PC-3 (cell line): ENCODE measurements around the gene FBXO30. TPM values are rescaled to one million over a fixed set of nuclear protein-coding genes. Genes with fewer than 3 reads are reported as not detected.

ENCODE experiments used
- ATAC-seq: fragments of 200-7000 bp; cut with Tn5 transposase; 2 replicates; pipeline ENCODE4 v1.9.1; 2020; ENCODE audit warnings: mild to moderate bottlenecking, moderate library complexity
- BruUV-seq: library from RNA; stranded (reverse); fragments of 400-500 nt; replicated peaks from 2 replicates; lab custom pipeline; 2021; lab: Mats Ljungman, UMichigan
- CTCF ChIA-PET: fragments of 300-600 bp; sonication (Branson Sonifier 250); formaldehyde crosslinking; loops from one replicate; lab custom pipeline; 2022; ENCODE audit warnings: antibody characterized with exemption; lab: Charles Lee
- POLR2A ChIA-PET: fragments of 300-600 bp; sonication (Branson Sonifier 250); formaldehyde crosslinking; loops from one replicate; lab custom pipeline; 2022; ENCODE audit warnings: antibody characterized with exemption; ENCODE audit not compliant: unreplicated experiment; lab: Charles Lee
- DNase-seq: peaks from one replicate; pipeline ENCODE4 v3.0.0-alpha.2; 2015
- H2AFZ ChIP-seq: fragments of 300-600 bp; sonication (generic); 2 replicates; pipeline ENCODE4 v1.6.0; 2016; ENCODE audit warnings: antibody characterized with exemption, low read length
- H3F3A ChIP-seq: fragments of 300-600 bp; sonication (generic); one replicate; pipeline ENCODE4 v1.6.0; 2017; ENCODE audit warnings: antibody characterized with exemption, low read length, control low read depth, mild to moderate bottlenecking; ENCODE audit not compliant: unreplicated experiment
- H3K27ac ChIP-seq: fragments of 300-600 bp; sonication (generic); 2 replicates; pipeline ENCODE4 v1.5.1; 2016; ENCODE audit warnings: mild to moderate bottlenecking, low read length
- H3K27me3 ChIP-seq: fragments of 300-600 bp; sonication (generic); 2 replicates; pipeline ENCODE4 v1.6.1; 2016; ENCODE audit warnings: low read length, mixed read lengths
- H3K36me3 ChIP-seq: fragments of 300-600 bp; sonication (generic); 2 replicates; pipeline ENCODE4 v1.6.1; 2016; ENCODE audit warnings: low read depth, mixed run types, low read length, mixed read lengths
- H3K4me1 ChIP-seq: fragments of 300-600 bp; sonication (generic); 2 replicates; pipeline ENCODE4 v1.5.1; 2016; ENCODE audit warnings: low read length; ENCODE audit not compliant: insufficient read depth
- H3K4me2 ChIP-seq: fragments of 300-600 bp; sonication (generic); 2 replicates; pipeline ENCODE4 v1.6.0; 2016; ENCODE audit warnings: low read length
- H3K4me3 ChIP-seq: fragments of 300-600 bp; sonication (generic); 2 replicates; pipeline ENCODE4 v1.5.1; 2016; ENCODE audit warnings: mild to moderate bottlenecking, low read length, mixed read lengths
- H3K79me2 ChIP-seq: fragments of 300-600 bp; sonication (generic); 2 replicates; pipeline ENCODE4 v1.6.1; 2017; ENCODE audit warnings: low read length, mixed read lengths
- H3K9ac ChIP-seq: fragments of 300-600 bp; sonication (generic); 2 replicates; pipeline ENCODE4 v1.6.0; 2016; ENCODE audit warnings: mild to moderate bottlenecking, low read length
- H3K9me2 ChIP-seq: fragments of 300-600 bp; sonication (generic); replicated peaks from 2 replicates; pipeline ENCODE4 v1.6.1; 2016; ENCODE audit warnings: mixed run types, low read length, mixed read lengths
- H3K9me3 ChIP-seq: fragments of 300-600 bp; sonication (generic); 2 replicates; pipeline ENCODE4 v1.6.1; 2016; ENCODE audit warnings: low read length, mixed read lengths
- H4K20me1 ChIP-seq: fragments of 300-600 bp; sonication (generic); 2 replicates; pipeline ENCODE4 v1.6.1; 2016; ENCODE audit warnings: low read length, mixed read lengths
- CTCF ChIP-seq: fragments of 300-600 bp; sonication (generic); conservative IDR thresholded peaks from 2 replicates; pipeline ENCODE4 v1.5.1; 2017; ENCODE audit warnings: antibody characterized with exemption, low read depth, mild to moderate bottlenecking, low read length
- EZH2 ChIP-seq: fragments of 300-600 bp; sonication (generic); IDR thresholded peaks from one replicate; pipeline ENCODE4 v1.6.1; 2017; ENCODE audit warnings: antibody characterized with exemption, mild to moderate bottlenecking, low read length; ENCODE audit not compliant: unreplicated experiment
- EZH2phosphoT487 ChIP-seq: fragments of 300-600 bp; sonication (generic); IDR thresholded peaks from 2 replicates; pipeline ENCODE4 v1.6.1; 2018; ENCODE audit warnings: mild to moderate bottlenecking, antibody characterized with exemption, low read length, borderline replicate concordance
- intact Hi-C: fragments of 100-400 bp; cut with micrococcal nuclease; formaldehyde crosslinking; loops from 2 replicates; pipeline ENCODE4 v1.9.0; 2023
- total RNA-seq: library from RNA; depleted of rRNA; stranded (reverse); fragments of >200 nt; gene quantifications from 2 replicates; pipeline ENCODE4 v1.2.3, GENCODE V29; 2014

Gene FBXO30
- total RNA-seq, 1 experiment from 2014 or later, result 2.5 TPM

- Histone ChIP-seq H3K27me3 (no peaks in the 10 kb centered on the region), H3K79me2 (peaks cover 89% of the 10 kb centered on the region), H3K4me1 (peaks cover 28% of the 10 kb centered on the region), H3K27ac (no peak overlapping the region), H4K20me1 (peaks cover 34% of the 10 kb centered on the region), H3K9ac (no peak overlapping the region), H3K9me3 (no peaks in the 10 kb centered on the region), H3K36me3 (peaks cover 18% of the 10 kb centered on the region), H2AFZ (no peak overlapping the region), H3K4me2 (no peak overlapping the region), H3F3A (no peaks in the 10 kb centered on the region), H3K4me3 (no peak overlapping the region), H3K9me2 (no peaks in the 10 kb centered on the region)
- no peak for DNase-seq
- ATAC-seq, result no peak
- CTCF ChIA-PET, result no interaction called here
- POLR2A ChIA-PET, result no interaction called here
- no TSS peak for BruUV-seq
- TF ChIP-seq EZH2, result no peak
- TF ChIP-seq EZH2phosphoT487, result no peak
- no peak for TF ChIP-seq CTCF
- intact Hi-C loops, result no loop called here
Measured at GRCh38 chr6:145809211-145809610, 5.4 kb downstream of the FBXO30 start.

DNA sequence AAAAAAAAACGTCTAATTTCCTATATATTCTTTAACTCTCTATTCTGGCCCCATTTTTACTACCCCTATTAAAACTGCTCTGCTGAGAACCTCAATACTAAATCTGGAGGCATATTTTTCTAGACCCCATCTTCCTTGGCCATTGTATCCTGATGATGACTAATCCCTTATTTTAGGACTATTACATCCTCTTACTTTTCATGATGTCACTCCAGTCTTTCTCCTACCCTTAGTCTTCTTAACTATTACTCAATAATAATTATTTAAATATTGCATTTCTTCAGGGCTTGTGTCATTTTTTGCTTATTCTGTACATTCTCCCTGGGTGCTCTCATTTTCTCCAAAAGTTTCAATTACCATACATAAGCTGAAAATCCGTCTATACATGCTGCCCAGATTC lies 6.4 kb downstream of the FBXO30 start:
- POLR2A ChIA-PET, result no interaction called here
- CTCF ChIA-PET, result no interaction called here

More for the DNA sequence above, 6.4 kb downstream of the FBXO30 start:
- no peak overlapping the region for H3K27ac ChIP-seq
- H3K4me1 ChIP-seq, result peaks cover 28% of the 10 kb centered on the region
- TF ChIP-seq EZH2phosphoT487, result no peak
- TF ChIP-seq EZH2, result no peak
- TF ChIP-seq CTCF, result no peak
- ATAC-seq (no peak), DNase-seq (no peak)
- H3K79me2 ChIP-seq, result peaks cover 80% of the 10 kb centered on the region
- H3K9me2 ChIP-seq, result no peaks in the 10 kb centered on the region
- H3F3A ChIP-seq, result no peaks in the 10 kb centered on the region
- intact Hi-C loops, result no loop called here
- H4K20me1 ChIP-seq, result peaks cover 34% of the 10 kb centered on the region
- H3K27me3 ChIP-seq, result no peaks in the 10 kb centered on the region
- H3K4me3 ChIP-seq, result no peak overlapping the region
- no peak overlapping the region for H2AFZ ChIP-seq
- no TSS peak for BruUV-seq
- no peak overlapping the region for H3K9ac ChIP-seq
- H3K9me3 ChIP-seq, result no peaks in the 10 kb centered on the region
- H3K4me2 ChIP-seq, result no peak overlapping the region
- H3K36me3 ChIP-seq, result peaks cover 22% of the 10 kb centered on the region
